ENCODE measurements around the gene CREB3L1.

The CREB3L1 gene

DNA sequence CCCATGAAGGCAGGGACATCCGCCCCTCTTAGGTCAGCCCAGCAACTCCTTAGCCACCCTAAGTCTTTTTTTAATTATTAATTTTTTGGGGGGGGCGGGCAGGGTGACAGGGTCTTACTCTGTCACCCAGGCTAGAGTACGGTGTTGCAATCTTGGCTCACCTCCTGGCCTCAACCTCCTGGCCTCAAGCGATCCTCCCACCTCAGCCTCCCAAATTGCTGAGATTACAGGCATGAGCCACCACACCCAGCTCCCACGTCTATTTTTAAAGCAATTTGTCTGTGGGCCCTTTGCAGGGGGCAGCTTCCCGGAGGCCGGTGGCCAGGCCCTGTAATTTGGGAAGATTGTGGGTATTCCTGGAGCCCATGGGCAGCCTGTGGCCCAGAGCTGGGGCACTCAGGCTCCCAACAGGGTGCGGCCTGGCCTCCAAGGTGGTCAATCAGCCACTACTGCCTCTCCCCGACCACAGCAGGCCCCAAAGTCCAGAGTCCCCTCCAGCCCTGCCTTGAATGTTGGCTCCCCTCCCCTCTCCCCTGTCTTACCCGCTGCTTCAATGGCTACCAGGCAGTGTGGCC is 27.2 kb downstream of the CREB3L1 start:
- Histone ChIP-seq H3K4me1 (ENCODE audit: control insufficient read depth, low read length) (no peaks in the 10 kb centered on the region), H3K4me3 (ENCODE audit: low read length) (no peak overlapping the region), H3K79me2 (ENCODE audit: control insufficient read depth, low read length) (no peaks in the 10 kb centered on the region), H3K9me3 (ENCODE audit: control insufficient read depth, insufficient read depth, low read length) (no peaks in the 10 kb centered on the region), H3K9me2 (replicated peaks; ENCODE audit: control insufficient read depth, low read length) (no peaks in the 10 kb centered on the region), H4K20me1 (ENCODE audit: control insufficient read depth, insufficient read depth, low read depth, low read length) (no peaks in the 10 kb centered on the region), H3F3A (ENCODE audit: control insufficient read depth, insufficient read depth) (no peaks in the 10 kb centered on the region), H3K36me3 (ENCODE audit: control insufficient read depth, low read length) (no peaks in the 10 kb centered on the region), H3K27me3 (ENCODE audit: control insufficient read depth, low read length) (peaks cover 7% of the 10 kb centered on the region), H3K27ac (ENCODE audit: low read depth, low read length) (no peak overlapping the region), H3K4me2 (ENCODE audit: low read length) (no peak overlapping the region)
- TF ChIP-seq, protein P1, sequence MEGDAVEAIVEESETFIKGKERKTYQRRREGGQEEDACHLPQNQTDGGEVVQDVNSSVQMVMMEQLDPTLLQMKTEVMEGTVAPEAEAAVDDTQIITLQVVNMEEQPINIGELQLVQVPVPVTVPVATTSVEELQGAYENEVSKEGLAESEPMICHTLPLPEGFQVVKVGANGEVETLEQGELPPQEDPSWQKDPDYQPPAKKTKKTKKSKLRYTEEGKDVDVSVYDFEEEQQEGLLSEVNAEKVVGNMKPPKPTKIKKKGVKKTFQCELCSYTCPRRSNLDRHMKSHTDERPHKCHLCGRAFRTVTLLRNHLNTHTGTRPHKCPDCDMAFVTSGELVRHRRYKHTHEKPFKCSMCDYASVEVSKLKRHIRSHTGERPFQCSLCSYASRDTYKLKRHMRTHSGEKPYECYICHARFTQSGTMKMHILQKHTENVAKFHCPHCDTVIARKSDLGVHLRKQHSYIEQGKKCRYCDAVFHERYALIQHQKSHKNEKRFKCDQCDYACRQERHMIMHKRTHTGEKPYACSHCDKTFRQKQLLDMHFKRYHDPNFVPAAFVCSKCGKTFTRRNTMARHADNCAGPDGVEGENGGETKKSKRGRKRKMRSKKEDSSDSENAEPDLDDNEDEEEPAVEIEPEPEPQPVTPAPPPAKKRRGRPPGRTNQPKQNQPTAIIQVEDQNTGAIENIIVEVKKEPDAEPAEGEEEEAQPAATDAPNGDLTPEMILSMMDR (IDR thresholded peaks at IDR 0.05; ENCODE audit: low read depth, low read length, poor library complexity, severe bottlenecking): no peak
- no peak for TF ChIP-seq EZH2phosphoT487 (IDR thresholded peaks at IDR 0.05; ENCODE audit: borderline replicate concordance, low read length)

DNA sequence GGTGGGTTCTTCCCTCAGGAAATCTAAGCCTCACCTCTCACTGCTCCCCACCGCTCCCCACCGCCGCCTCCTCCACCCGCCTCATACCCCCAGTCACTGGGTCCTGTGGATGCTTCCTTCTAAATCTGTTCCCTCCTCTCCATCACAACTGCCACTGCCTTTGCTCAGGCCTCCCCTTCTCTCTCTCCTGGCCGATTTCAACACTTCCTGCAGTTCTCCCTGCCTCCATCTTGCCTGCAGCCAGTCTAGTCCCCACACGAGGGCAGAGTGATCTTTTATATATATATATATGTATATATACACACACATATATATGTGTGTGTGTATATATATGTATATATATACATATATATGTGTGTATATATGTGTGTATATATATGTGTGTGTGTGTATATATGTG is 27.8 kb downstream of the CREB3L1 start:
- no peaks in the 10 kb centered on the region for H3K4me1 ChIP-seq (ENCODE audit: control insufficient read depth, low read length)
- H3K27ac ChIP-seq (ENCODE audit: low read depth, low read length): no peak overlapping the region
- no peaks in the 10 kb centered on the region for H4K20me1 ChIP-seq (ENCODE audit: control insufficient read depth, insufficient read depth, low read depth, low read length)
- no peaks in the 10 kb centered on the region for H3K9me2 ChIP-seq (replicated peaks; ENCODE audit: control insufficient read depth, low read length)
- H3K36me3 ChIP-seq (ENCODE audit: control insufficient read depth, low read length): no peaks in the 10 kb centered on the region
- TF ChIP-seq, protein P1 (IDR thresholded peaks at IDR 0.05; ENCODE audit: low read depth, low read length, poor library complexity, severe bottlenecking): no peak
- no peak for TF ChIP-seq EZH2phosphoT487 (IDR thresholded peaks at IDR 0.05; ENCODE audit: borderline replicate concordance, low read length)
- H3K79me2 ChIP-seq (ENCODE audit: control insufficient read depth, low read length): no peaks in the 10 kb centered on the region
- no peak overlapping the region for H3K4me2 ChIP-seq (ENCODE audit: low read length)
- no peak overlapping the region for H3K4me3 ChIP-seq (ENCODE audit: low read length)
- H3K9me3 ChIP-seq (ENCODE audit: control insufficient read depth, insufficient read depth, low read length): no peaks in the 10 kb centered on the region
- H3K27me3 ChIP-seq (ENCODE audit: control insufficient read depth, low read length): peaks cover under 1% of the 10 kb centered on the region; the same call in 1 of the 2 replicates
- no peaks in the 10 kb centered on the region for H3F3A ChIP-seq (ENCODE audit: control insufficient read depth, insufficient read depth)

DNA sequence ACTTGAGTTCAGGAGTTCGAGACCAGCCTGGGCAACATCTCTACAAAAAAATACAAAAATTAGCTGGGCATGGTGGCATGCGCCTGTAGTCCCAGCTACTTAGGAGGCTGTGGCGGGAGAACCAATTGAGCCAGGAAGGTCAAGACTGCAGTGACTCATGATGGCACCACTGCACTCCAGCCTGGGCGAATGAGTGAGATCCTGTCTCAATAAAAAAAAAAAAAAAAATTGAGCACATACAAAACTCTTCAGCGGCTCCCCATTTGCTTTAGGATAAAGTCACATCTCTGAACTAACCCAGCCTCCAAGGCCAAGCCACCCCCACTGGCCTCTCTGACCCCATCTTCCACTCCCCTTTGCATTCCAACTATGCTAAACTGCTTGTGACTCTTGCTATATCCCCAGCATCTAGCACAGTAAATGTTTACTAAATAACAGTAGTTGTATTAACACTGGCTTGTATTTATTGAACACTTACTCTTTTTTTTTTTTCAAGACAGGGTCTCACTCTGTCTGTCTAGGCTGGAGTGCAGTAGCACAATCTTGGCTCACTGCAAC is 28.9 kb downstream of the CREB3L1 start:
- Histone ChIP-seq H3K4me1 (ENCODE audit: control insufficient read depth, low read length) (no peaks in the 10 kb centered on the region), H4K20me1 (ENCODE audit: control insufficient read depth, insufficient read depth, low read depth, low read length) (no peaks in the 10 kb centered on the region), H3K27me3 (ENCODE audit: control insufficient read depth, low read length) (no peaks in the 10 kb centered on the region), H3K36me3 (ENCODE audit: control insufficient read depth, low read length) (no peaks in the 10 kb centered on the region), H3K79me2 (ENCODE audit: control insufficient read depth, low read length) (no peaks in the 10 kb centered on the region), H3K4me2 (ENCODE audit: low read length) (no peak overlapping the region), H3K9me2 (replicated peaks; ENCODE audit: control insufficient read depth, low read length) (no peaks in the 10 kb centered on the region), H3K27ac (ENCODE audit: low read depth, low read length) (no peak overlapping the region), H3K4me3 (ENCODE audit: low read length) (no peak overlapping the region), H3F3A (ENCODE audit: control insufficient read depth, insufficient read depth) (no peaks in the 10 kb centered on the region), H3K9me3 (ENCODE audit: control insufficient read depth, insufficient read depth, low read length) (no peaks in the 10 kb centered on the region)
- TF ChIP-seq, protein P1 (IDR thresholded peaks at IDR 0.05; ENCODE audit: low read depth, low read length, poor library complexity, severe bottlenecking): no peak
- TF ChIP-seq EZH2phosphoT487 (IDR thresholded peaks at IDR 0.05; ENCODE audit: borderline replicate concordance, low read length): no peak

Data from DOHH2 (cell line).